Activated CD4-positive, alpha-beta T cell treated with anti-CD3 and anti-CD28 coated beads, Interleukin-2, Interleukin-4, amounts not matched to agents 100 ng/mL and 50 ng/mL, durations not matched to agents 16 hours and 8 hours (primary cell): ENCODE data around the gene SRM.
"Not testable (repeated sequence)": the region's sequence is repeated elsewhere in the genome, so short reads cannot be mapped to it uniquely, and the experiment has no call there.

Experiments used
- DNase-seq: peaks from one replicate; pipeline ENCODE4 v3.0.0-alpha.2; 2020; ENCODE audit warnings: low spot score

SRM gene

DNA sequence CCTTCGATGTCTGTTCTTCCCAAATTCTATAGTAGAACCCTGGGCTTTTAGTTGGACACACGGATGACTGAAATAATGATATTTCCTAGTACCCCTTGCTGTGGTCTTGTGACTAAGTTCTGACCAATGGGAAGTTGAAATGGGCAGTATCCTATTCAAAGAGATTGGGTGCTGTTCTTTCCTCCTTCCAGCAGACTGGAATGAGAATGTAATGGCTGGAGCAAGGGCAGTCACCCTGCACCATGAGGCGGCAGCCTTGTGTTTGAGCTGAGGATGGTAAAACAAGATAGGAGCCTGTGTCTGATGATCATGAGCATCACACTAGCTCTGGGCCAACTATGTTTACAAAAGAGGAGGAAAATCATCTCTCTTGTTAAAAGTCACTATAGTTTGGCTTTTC, 5.1 kb upstream of the SRM start:
- no peak for DNase-seq

GRCh38 chr1:11063937-11064537, 4.2 kb upstream of the SRM start:
- DNase-seq: not testable (repeated sequence)

GRCh38 chr1:11062965-11063401, 3.2 kb upstream of the SRM start:
- peak; percentile 86 for DNase-seq

- no peak for DNase-seq
Observed at GRCh38 chr1:11061652-11062365, 2.0 kb upstream of the SRM start.

GRCh38 chr1:11059155-11059967, 457 bp downstream of the SRM start:
- DNase-seq: peak; percentile 28

DNA sequence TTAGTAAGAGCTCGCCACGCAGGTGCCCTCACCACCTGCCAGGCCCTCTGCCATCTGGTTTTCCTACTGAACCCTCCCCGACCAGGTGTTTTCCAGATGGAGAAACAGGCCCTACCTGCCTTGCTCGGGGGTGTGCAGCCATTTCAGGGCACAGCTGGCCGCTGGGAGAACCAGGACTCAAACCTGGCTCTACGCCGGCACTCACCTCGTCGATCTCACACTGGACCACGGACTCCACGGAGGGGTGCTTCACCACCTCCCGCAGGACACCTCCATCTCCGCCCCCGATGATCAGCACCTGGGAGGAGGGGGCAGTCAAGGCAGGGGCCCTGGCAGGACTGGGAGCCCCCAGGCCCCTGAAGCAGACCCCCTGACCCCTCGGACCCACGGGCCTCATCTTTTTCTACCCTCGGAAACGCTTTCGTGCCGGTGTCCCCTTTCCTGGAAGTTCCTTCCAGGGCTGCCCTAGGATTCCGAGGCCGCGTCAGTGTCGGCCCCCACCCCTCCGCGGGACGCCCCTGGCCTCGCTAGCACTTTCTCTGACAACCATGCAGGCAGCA, 1.1 kb downstream of the SRM start:
- no peak for DNase-seq

- no peak for DNase-seq
Observed at GRCh38 chr1:11058026-11058425, 1.8 kb downstream of the SRM start.

GRCh38 chr1:11057477-11057876, 2.3 kb downstream of the SRM start:
- DNase-seq: no peak

DNA sequence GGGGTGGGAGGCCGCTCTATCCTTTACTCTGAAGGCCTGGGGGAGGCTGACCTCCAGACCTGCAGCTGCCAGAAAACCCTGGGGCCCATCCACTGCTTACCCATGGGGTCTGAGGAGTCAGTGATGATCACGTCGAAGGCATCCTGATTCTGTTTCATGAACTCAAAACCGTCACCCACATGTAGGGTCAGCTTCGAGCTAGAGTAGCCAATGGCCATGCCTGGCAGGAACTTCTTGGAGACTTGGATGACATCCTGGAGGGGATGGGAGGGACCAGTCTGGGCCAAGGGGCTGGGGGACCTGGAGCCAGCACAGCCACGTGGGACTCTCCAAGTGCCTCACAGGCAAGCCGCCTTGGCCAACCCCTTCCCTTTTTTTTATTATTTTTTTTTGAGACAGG, 3.3 kb downstream of the SRM start:
- DNase-seq: no peak

DNA sequence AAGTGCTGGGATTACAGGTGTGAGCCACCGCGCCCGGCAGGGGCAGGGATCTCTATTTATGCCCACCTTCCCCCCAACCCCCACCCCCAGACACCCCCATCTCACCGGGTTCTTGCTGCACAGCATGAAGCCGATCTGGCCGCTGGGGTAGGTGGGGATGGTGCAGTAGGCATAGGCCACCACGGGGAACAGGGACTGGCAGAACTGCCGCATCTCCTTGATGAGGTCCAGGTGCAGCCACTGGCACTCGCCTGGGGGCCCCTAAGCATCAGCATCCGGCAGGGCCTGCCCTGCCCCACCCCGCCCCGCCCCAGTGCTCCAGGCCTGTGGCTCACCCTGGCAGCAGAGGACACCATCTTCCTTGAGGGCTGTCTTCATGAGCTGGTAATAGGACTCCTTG, 4.1 kb downstream of the SRM start:
- DNase-seq: no peak

DNA sequence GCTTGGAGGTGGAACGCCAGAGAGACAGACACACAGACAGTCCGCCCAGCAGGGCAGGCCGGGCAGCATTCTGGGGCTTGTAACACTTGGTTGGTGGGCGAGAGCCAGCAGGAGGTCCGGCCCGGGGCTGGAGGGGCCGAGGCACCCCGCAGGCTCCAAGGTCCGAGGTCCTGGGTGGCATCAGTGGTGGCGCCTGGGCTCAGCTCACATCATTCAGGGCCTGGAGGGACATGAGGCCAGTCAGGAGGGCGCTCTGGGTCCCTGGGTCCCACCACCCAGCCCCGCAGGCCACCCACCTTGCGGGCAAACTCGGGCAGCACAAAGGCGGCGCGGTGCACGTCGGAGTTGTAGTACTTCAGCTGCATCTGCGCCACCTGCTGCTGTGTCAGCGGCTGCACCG, 5.2 kb downstream of the SRM start:
- DNase-seq: no peak

- DNase-seq: no peak
Observed at GRCh38 chr1:11054181-11054580, 5.6 kb downstream of the SRM start.

- no peak for DNase-seq
Observed at GRCh38 chr1:11053758-11054137, 6.1 kb downstream of the SRM start.

DNA sequence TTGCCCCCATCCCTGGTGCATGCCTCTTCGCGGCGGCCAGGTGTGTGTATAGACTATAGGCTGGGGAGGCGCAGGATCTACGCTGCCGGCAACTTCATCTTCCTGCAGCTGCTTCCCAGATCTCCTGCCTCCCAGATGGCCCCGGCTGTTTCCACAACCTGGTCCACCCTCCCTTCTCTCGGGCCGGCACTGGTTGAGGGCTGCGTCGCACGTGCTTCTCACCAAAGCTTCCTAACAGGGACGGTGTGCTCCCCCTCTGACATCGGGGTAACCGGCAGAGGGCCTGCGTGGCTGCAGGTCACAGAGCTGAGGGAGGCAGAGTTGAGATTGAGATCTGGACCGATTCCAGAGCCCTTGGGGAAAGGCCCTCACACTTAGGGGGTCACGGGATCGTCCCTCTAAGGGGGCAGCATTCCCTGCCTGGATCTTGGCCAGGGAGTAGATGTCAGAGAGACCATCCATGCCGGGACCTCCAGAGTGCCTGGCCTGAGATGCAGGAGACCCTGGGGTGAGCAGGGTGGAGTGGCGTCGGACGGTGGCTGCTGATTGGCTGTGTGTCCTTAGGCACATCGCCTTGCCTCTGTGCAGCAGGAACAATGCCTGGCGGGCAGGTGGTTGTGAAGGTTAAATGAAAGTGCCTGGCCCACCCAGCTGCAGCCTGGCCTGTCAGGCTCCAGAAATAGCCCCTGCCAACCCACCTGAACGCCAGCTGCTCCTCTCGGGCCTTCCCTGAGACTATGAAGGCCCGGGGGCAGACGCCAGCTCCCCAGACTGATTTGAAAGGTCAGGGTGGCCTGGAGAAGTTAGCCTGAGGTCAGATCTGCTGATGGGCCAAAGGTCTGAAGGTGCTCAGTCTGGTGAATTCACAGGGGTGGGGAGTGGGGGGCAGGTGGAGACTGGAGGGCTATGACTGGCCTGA, 6.7 kb downstream of the SRM start:
- peak; percentile 30 for DNase-seq

- DNase-seq: peak; percentile 30
Observed at GRCh38 chr1:11051781-11052511, 7.9 kb downstream of the SRM start.

- DNase-seq: not testable (repeated sequence)
Observed at GRCh38 chr1:11051121-11051520, 8.7 kb downstream of the SRM start.

GRCh38 chr1:11046625-11047365, 13.0 kb downstream of the SRM start, which contains the start of gene MASP2:
Gene MASP2 (minus strand): TSS chr1:11047239. CDS start chr1:11047207, 32 bp downstream.
- no peak for DNase-seq

DNA sequence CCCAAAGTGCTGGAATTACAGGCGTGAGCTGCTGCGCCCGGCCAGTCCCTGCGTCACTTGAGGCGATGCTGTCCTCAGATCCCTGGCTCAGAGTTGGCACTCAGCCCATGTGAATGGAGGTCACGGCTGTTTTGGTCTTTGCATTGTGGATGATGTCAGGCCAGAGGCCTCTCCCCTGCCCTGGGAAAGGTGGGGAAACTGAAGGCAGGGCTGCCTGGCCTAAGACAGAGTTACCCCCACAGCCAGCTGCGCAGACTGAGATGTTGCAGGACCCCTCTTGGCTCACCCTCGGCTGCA, 13.6 kb downstream of the SRM start:
- no peak for DNase-seq

- no peak for DNase-seq
Observed at GRCh38 chr1:11045428-11046269, 14.2 kb downstream of the SRM start.
